ENCODE data around the gene WDR1.

Gene WDR1

DNA sequence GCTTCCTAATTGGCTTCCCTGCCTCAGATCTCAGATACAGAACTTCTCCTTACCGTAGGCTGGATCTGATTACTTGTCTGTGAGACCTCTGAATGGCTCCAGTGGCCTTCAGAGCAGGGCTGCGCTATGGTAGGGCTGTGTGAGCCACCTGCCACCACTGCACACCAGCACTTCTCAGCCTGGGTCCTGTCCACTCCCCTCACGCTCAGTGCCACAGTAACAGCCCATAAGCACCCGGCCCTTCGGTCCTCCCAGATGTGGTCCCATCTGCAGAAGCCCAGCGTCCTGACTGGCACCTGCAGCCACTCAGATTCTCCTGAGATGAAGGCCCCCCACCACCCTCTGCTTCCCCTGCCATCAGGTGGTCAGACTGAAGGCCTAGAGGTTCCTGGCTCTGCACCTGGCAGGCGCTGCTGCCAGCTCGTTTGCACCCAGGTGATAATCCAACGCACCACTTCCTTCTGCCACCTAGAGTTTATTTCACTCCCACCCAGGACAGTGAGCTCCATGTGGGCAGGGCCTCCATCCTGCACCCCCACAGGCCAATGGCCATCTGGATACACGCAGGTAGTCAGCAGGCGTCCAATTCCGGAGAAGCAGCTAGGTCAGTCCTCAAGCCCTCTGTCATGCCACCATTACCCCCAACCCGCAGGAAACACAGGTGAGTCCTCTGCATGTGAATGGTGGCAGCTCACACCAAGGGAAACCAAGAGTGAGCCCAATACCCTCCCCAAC lies 5.4 kb downstream of the WDR1 start:
- Mint-ChIP-seq H3K36me3 (peaks cover 82% of the 10 kb centered on the region), H3K9me3 (no peaks in the 10 kb centered on the region), H3K4me1 (peaks cover 97% of the 10 kb centered on the region), H3K4me3 (no peak overlapping the region), H3K27ac (peak overlapping the region; percentile 12), H3K27me3 (no peaks in the 10 kb centered on the region)
- no peak for ATAC-seq

DNA sequence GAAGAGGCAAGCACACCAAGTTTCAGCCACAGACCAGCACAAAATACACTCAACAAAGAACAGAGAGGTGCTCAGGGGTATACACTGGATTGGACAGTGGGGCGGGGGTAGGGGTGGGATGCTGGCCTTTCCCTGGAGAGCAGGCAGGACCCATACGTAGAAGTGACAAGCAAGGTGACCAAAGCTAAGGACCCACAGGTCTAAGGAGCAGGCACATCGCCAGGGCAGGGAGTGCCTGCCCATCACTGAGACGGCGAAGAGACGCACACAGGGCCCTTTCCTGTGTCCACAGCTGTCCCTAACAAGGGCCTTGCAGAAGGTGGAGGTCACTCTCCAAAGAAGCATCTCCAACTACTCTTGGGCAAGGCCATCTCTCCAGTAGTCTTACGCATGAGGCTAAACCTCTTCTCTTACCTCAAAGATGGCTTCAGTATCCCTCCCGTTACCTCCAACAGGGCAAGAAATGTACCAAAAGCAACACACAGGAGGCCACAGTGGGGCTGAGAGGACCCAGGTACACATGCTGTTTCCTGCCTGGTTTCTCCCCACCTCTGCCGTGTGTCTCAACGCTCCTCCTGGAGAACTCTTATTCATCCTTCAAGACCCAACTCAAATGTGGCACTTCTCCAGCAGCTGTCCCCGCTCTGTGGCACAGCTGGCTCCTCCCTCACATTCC lies 6.5 kb downstream of the WDR1 start:
- H3K27ac Mint-ChIP-seq: peak overlapping the region; percentile 12
- H3K4me1 Mint-ChIP-seq: peaks cover 100% of the 10 kb centered on the region
- no peaks in the 10 kb centered on the region for H3K9me3 Mint-ChIP-seq
- peaks cover 80% of the 10 kb centered on the region for H3K36me3 Mint-ChIP-seq
- H3K4me3 Mint-ChIP-seq: no peak overlapping the region
- ATAC-seq: no peak
- H3K27me3 Mint-ChIP-seq: no peaks in the 10 kb centered on the region

DNA sequence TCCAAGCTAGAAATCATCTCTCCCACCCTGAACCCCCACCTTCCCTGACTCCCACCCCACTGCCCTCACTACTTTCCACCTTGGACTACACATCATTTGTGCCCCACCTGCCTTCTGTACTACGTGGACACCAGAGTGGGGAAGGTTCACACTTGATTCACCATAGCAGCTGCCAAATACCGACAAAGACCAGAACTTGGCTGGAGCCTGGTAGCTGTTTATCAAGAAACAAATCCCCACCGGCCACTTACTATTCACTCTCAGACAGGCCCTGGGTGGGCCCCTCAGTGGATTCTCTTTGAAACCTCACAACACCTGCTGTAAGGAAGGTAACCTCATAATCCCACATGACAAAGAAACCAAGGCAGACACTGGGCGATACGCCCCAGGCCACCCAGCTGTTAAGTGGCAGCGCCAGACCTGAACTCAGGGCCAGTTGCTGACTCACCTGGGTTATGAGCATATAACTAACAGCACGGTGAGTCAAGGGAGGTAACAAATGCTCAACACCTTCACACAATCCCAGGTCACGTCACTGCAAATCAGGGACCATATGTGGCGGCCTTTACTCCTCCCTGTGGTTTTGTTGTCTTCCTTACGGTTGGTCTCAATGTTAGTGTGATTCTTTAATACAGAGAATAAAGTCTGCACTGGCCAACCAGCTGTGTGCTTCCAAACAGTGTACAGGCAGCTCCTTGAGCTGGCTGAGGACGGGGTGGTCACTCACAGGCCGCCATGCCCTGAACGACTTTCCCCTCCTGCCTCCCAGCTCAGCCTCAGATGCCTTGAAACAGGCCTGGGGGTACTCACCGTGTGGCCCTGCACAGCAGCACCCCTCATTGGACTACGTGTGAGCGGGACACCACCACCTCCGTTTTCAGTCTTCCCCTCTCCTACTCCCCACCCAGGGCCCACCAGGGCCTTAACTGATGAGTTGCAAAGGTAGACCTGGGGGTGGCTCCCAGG lies 7.5 kb downstream of the WDR1 start:
- H3K9me3 Mint-ChIP-seq: no peaks in the 10 kb centered on the region
- peaks cover 100% of the 10 kb centered on the region for H3K4me1 Mint-ChIP-seq
- peak overlapping the region; percentile 64 for H3K27ac Mint-ChIP-seq
- H3K36me3 Mint-ChIP-seq: peaks cover 78% of the 10 kb centered on the region
- no peak for ATAC-seq
- peak overlapping the region; percentile 52 for H3K4me3 Mint-ChIP-seq
- H3K27me3 Mint-ChIP-seq: no peaks in the 10 kb centered on the region

DNA sequence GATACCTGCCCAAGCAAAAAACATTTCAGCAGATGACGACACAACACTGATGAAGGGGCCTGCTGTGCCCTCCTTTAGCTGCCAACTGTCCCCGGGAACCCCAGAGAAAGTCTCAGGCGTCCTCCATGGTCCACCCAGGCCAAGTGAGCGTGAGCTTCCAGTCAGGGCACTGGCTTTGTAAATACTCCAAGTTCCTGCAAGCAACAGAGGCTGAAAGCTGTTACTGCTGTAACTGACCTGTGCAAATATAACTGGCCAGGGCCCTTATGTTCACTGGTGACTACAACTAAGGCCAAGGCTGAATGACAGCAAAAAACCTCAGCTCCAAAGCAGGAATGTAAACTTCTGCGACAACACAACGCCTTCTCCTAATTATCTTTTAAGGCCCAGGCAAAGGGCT lies 8.2 kb downstream of the WDR1 start:
- peaks cover 71% of the 10 kb centered on the region for H3K36me3 Mint-ChIP-seq

DNA sequence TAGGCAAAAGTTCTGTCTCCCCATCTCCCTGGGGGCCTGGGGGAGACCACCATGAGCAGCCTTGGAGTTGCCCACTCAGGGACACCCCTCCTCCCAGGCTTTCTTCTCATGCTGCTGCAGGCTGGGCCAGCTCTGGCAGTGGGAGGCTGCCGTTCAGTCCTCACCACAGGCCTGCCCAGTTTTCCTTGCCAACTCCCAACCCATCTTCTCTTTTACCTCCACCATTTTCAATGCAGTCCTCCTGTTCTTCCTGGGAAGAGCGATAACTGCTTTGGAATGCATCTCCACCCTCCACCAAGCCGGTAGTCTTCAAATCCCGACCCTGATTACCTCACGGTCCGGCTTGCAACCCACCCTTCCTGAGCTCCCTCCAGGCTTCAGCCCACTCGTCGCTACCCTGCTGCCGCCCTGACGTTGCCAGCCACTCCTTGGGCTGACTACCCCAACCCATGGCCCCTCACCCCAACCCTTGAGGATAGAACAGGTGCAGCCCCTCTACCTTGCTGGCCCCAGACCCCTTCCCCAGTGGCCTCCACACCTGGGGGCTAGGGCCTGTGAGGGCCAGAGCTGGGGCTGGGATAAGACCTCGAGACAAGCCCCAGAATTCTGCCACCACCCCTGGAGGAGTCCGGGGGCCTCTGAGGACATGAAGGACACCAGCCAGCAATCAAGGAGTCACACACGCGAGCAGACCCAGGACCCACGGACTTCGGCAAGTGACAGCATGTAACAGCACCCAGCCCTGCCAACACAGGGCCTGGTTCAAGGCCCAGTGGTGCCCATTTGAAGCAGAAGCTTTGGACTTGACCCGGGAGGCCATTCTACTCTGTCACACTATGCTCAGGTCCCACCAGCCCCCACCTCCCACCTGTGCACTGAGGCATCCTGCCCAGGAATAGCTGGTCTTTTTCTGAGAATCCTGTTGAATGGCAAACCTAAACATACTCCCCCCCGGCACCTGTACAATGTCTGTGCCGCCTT lies 9.2 kb downstream of the WDR1 start:
- peaks cover 69% of the 10 kb centered on the region for H3K36me3 Mint-ChIP-seq
- peaks cover 95% of the 10 kb centered on the region for H3K4me1 Mint-ChIP-seq
- H3K27me3 Mint-ChIP-seq: no peaks in the 10 kb centered on the region
- H3K4me3 Mint-ChIP-seq: no peak overlapping the region
- no peaks in the 10 kb centered on the region for H3K9me3 Mint-ChIP-seq
- H3K27ac Mint-ChIP-seq: peak overlapping the region; percentile 64
- ATAC-seq: no peak

More for the DNA sequence above, 8.2 kb downstream of the WDR1 start:
- no peaks in the 10 kb centered on the region for H3K27me3 Mint-ChIP-seq
- H3K27ac Mint-ChIP-seq: peak overlapping the region; percentile 64
- peaks cover 95% of the 10 kb centered on the region for H3K4me1 Mint-ChIP-seq
- no peak overlapping the region for H3K4me3 Mint-ChIP-seq
- no peaks in the 10 kb centered on the region for H3K9me3 Mint-ChIP-seq
- ATAC-seq: no peak

DNA sequence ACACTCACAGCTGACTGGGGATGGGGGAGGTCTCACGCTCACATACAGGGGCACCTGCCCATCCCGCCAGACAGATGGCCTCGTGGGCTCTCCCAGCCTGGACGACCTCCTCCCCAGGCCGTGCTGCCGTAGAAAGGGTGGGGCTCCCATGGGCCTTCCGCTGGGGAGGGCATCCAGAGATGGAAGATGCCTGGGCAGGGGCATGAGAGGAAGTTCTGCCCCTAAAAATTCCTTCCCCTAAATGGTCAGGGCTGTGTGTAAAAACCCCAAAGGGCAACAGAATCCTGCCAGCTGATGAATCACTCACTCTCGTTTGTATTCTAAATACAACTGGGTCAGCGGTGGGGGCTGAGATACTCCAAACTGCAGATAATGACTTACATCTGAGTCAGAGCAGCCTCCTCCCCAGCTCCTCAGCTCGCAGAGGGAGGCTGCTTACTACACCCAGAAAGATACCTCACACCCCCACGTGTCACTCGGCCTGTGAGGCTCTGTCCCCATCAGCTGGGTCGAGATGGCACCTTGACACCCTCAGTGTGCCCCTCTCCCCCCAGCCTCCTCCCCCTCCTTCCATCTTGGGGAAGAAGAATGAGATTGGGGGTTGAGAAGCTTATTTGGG lies 10.1 kb downstream of the WDR1 start:
- Mint-ChIP-seq H3K4me1 (peaks cover 95% of the 10 kb centered on the region), H3K9me3 (no peaks in the 10 kb centered on the region)
- peak; percentile 83 for ATAC-seq

DNA sequence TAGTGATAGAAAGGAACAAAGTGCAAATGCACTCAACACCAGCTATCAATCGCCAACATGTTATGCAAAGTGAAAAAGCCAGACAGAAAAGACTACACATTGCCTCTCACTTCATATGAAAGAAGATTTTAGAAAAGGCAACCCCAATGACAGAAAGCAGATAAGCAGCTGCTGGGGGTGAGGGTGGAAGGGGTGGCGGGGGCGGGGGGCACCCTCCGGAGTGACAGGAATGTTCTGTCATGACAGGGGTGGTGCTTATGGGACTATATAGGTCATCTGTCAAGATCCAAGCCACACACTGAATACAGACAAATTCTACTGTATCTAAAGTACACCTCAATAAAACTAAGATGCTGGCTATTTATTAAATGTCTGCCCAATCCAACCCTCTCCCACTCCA lies 10.7 kb downstream of the WDR1 start:
- no peak for ATAC-seq
- no peaks in the 10 kb centered on the region for H3K9me3 Mint-ChIP-seq
- H3K27ac Mint-ChIP-seq: peak overlapping the region; percentile 64
- H3K27me3 Mint-ChIP-seq: no peaks in the 10 kb centered on the region
- H3K36me3 Mint-ChIP-seq: peaks cover 70% of the 10 kb centered on the region
- no peak overlapping the region for H3K4me3 Mint-ChIP-seq
- peaks cover 95% of the 10 kb centered on the region for H3K4me1 Mint-ChIP-seq

More for the DNA sequence above, 10.1 kb downstream of the WDR1 start:
- Mint-ChIP-seq H3K27me3 (no peaks in the 10 kb centered on the region), H3K4me3 (peak overlapping the region; percentile 44), H3K36me3 (peaks cover 69% of the 10 kb centered on the region), H3K27ac (peak overlapping the region; percentile 64)

DNA sequence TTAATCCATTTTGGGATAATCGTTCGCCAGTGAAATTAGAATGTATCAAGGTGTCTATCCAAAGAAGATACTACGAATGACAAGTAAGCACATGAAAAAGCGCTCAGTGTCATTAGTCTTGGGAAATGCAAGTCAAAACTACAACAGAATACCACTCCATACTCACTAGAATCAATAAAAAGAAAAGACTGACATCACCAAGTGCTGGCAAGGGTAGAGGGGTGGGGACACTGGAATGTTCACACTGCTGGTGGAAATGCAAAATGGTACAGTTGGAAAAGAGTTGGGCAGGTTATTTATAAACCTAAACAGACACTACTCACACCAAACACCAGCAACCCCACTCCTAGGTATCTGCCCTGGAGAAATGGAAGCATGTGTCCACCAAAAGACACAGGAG lies 11.2 kb downstream of the WDR1 start:
- H3K36me3 Mint-ChIP-seq: peaks cover 71% of the 10 kb centered on the region
- no peaks in the 10 kb centered on the region for H3K9me3 Mint-ChIP-seq
- no peak for ATAC-seq
- peaks cover 95% of the 10 kb centered on the region for H3K4me1 Mint-ChIP-seq
- H3K27me3 Mint-ChIP-seq: no peaks in the 10 kb centered on the region
- no peak overlapping the region for H3K4me3 Mint-ChIP-seq
- H3K27ac Mint-ChIP-seq: peak overlapping the region; percentile 64

DNA sequence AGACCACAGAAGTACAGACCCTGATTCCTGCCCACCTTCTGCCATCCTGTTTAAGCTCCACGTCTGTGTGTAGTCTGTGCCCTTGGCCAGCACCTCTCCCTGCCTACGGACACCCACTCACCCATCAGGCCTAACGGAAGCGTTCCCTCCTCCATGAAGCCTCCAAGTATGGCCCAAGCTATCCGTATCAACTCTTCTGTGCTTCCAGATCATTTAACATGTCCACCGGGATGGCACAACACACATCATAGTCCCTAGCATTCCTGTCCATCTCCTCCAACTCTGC lies 11.7 kb downstream of the WDR1 start:
- no peak for ATAC-seq
- no peaks in the 10 kb centered on the region for H3K9me3 Mint-ChIP-seq
- peaks cover 72% of the 10 kb centered on the region for H3K36me3 Mint-ChIP-seq
- peaks cover 95% of the 10 kb centered on the region for H3K4me1 Mint-ChIP-seq
- H3K27ac Mint-ChIP-seq: peak overlapping the region; percentile 64
- H3K27me3 Mint-ChIP-seq: no peaks in the 10 kb centered on the region
- H3K4me3 Mint-ChIP-seq: no peak overlapping the region

DNA sequence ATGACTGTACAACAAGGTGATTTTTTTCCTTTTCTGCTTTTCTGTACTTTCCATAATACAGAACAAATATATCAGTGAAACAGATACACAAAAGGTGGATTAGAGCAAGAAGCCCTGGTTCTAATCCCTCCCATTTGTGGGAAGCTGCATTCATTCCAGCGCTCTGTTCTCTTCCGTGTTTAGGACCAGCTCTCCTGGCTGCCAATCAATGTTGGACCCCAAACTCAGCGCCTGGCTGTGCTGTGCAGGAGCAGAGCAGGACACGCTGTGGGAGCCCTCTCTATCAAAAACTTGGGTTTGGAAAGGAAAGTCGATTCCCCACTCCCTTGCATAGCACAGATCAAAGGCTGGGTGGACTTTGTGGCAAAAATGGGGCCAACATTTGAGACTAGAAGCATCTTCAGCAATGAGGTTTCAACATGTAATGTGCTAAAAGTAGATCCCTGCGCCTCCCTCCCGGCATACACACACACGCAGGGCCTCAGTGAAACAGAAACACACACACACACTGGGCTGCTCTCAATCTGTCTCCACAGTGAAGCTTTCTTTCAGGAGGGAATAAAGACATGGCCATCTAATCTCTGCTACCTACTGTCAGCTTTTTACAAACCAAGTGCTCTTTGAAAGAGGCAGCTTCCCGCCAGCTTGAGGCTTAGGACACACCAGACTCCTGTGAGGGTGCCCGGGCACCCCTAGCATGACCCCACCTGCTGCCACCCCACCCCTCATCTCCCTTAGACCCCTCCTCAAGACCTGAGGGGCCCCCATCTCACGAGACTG lies 12.2 kb downstream of the WDR1 start:
- H3K4me1 Mint-ChIP-seq: peaks cover 95% of the 10 kb centered on the region
- ATAC-seq: no peak
- no peak overlapping the region for H3K4me3 Mint-ChIP-seq
- H3K27ac Mint-ChIP-seq: peak overlapping the region; percentile 64
- no peaks in the 10 kb centered on the region for H3K27me3 Mint-ChIP-seq
- no peaks in the 10 kb centered on the region for H3K9me3 Mint-ChIP-seq
- peaks cover 68% of the 10 kb centered on the region for H3K36me3 Mint-ChIP-seq

DNA sequence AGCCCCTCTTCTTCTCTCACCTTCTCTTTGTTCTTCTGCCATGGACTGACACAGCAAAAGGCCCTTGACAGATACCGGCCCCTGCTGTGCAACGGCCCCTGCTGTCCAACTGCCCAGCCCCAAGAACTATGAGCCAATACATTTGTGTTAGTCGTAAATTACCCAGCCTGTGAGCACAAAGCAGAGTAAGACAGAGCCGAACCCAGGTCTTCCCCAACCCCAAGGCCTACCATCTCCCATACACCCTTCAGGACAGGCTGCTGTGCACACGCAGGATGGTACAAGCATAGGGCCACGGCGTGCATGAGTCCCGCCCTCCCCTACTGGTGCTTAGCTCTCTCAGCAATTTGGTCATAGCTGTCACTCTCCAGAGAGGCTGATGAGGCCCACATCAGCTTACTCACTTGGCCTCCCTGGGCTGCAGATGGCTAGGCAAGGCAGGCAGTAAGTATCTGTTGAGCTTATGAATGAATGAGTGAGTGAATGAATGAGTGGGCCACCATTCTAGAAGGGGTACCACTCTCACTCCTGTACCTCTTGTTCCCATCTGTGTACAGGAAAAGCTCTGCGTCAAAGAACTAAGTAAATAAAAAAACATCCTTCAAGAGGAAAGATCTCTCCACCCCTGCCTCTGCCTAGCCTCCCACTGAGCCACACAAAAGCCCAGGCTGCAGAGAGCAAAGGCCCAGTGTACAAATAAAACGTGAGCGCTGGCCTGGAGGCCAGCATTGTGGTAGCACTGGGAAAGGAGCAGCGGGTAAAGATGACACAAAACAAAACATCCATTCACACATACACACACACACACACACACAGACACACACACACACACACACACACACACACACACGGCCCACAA lies 13.9 kb downstream of the WDR1 start:
- Mint-ChIP-seq H3K4me1 (peaks cover 87% of the 10 kb centered on the region), H3K27me3 (no peaks in the 10 kb centered on the region), H3K27ac (no peak overlapping the region), H3K36me3 (peaks cover 61% of the 10 kb centered on the region), H3K9me3 (no peaks in the 10 kb centered on the region), H3K4me3 (no peak overlapping the region)
- ATAC-seq: no peak

DNA sequence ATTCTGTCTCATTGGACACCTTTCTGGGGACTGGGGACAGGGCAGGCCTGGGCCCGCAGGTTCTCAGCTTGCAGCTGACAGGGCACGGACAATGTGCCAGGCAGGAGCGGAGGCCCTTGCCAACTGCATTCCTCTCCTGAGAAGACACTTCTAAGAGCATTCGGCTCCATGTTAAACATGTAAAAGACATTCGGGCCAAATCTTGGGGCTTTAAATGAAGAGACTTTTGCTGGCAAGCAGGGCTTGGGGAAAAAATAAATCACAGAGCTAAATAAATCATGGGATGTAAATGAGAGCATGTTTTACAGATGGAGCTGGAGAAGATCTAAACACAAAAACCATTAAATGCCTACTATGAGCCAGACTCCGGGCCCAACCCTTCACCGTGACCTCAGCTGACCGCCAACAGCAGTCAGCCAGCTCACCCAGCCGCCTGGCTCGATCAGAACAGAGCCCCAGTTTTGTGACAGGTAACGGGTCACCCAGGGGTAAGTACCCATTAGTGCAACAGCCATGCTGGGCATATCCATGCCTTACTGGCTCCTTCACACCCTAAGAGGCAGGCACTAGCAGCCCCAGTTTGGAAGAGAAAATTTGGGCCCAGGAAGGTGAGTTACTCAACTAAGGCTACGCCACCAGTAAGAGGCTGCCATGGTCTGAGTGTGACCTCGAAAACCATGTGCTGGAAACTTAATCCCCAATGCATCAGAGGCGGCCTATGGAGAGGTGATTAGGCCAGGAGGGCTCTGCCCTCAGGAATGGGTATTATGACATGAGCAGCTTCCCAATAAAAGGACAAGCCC lies 14.7 kb downstream of the WDR1 start:
- H3K9me3 Mint-ChIP-seq: no peaks in the 10 kb centered on the region
- H3K36me3 Mint-ChIP-seq: peaks cover 70% of the 10 kb centered on the region
- peaks cover 87% of the 10 kb centered on the region for H3K4me1 Mint-ChIP-seq
- no peak for ATAC-seq
- peak overlapping the region; percentile 64 for H3K27ac Mint-ChIP-seq
- no peaks in the 10 kb centered on the region for H3K27me3 Mint-ChIP-seq
- no peak overlapping the region for H3K4me3 Mint-ChIP-seq
